UCSD-AML1 (cell line): ENCODE results near the gene POLD3.
A peak's percentile ranks its signal among the peaks of the same experiment; 100 is the strongest.

ENCODE experiments used
- DNase-seq: peaks from one replicate; lab custom pipeline; 2025; ENCODE audit not compliant: unreplicated experiment; lab: John Stamatoyannopoulos, UW

POLD3 gene, protein sequence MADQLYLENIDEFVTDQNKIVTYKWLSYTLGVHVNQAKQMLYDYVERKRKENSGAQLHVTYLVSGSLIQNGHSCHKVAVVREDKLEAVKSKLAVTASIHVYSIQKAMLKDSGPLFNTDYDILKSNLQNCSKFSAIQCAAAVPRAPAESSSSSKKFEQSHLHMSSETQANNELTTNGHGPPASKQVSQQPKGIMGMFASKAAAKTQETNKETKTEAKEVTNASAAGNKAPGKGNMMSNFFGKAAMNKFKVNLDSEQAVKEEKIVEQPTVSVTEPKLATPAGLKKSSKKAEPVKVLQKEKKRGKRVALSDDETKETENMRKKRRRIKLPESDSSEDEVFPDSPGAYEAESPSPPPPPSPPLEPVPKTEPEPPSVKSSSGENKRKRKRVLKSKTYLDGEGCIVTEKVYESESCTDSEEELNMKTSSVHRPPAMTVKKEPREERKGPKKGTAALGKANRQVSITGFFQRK

DNA sequence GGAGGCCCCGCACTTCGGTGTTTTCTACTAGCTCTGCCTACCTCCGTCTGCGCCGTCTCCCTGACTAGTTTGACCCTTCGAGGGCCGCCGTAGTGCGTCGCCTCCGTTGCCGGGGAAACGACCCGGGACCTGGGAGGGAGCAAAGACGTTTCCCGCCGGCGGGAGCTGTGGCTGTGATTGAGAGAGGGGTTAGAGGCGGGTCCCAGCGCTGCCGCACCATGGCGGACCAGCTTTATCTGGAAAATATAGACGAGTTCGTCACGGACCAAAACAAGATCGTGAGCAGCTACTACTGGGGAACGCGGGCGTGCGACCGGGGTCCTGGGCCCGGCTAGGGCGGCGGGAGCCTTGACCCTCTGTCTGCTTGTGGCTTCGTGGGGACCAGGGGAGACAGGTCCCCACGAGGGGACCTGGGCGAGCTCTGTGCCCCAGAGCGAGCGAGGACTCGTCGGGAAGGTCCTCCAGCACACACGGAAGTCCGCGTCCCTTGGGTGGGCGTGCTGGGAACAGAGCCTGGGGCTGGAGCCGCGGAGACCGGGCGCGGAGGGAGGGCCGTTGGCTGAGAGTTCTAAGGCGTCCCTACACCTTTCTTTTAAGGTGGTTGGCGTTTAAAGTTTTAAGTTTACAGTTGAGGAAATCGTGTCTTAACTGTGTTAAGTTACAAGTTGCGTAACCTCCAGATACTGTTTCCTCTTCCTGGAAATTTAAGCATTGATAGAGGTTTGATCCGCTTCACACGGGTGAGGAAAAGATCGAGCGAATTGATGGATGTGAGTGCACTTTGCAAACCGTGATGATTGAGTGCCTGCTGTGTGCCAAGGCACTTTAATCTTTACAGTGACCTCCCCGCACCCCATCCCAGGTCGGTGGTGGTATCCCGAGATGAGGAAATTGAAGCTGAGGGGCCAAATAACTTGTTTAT is at the start of gene POLD3:
Gene POLD3 (plus strand): TSS at position 142 of the 922 bp plus-strand sequence. CDS start 77 bp downstream, at position 219.
- DNase-seq = peak; percentile 84

DNA sequence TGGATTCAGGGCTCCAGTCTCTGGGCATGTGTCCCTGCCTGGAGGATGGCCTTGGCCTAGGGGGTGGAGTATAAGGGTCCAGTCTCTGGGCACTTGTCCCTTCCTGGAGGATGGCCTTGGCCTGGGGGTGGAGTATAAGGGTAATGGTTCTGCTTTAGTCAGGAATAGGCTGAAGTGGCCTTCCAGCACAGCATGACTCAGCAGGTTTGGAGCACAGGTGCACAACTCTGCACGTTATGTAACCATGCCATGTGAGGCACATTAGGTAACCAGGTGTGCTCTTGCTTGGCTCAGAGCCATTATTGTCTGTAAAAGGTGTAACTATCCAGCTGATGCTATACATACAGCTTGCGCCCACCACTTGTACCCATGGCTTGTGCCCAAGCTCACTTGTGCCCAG is 48.4 kb upstream of the POLD3 start:
- no peak for DNase-seq

DNA sequence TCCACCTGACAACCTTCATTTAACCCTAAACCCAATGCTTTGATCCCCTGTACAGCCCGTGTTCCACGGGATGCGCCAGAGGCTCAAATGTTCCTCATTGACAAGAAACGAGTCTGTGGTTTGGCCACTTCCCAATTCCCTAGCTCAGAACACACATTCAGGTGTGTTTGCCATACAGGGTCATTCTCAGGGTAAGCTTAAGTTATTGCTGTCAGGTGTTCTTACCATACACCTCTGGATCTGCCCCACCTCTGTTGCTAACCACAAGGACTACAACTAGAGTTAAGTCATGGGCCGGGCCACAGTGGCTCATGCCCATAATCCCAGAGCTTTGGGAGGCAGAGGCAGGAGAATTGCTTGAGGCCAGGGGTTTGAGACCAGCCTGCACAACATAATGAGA is 45.6 kb upstream of the POLD3 start:
- no peak for DNase-seq

DNA sequence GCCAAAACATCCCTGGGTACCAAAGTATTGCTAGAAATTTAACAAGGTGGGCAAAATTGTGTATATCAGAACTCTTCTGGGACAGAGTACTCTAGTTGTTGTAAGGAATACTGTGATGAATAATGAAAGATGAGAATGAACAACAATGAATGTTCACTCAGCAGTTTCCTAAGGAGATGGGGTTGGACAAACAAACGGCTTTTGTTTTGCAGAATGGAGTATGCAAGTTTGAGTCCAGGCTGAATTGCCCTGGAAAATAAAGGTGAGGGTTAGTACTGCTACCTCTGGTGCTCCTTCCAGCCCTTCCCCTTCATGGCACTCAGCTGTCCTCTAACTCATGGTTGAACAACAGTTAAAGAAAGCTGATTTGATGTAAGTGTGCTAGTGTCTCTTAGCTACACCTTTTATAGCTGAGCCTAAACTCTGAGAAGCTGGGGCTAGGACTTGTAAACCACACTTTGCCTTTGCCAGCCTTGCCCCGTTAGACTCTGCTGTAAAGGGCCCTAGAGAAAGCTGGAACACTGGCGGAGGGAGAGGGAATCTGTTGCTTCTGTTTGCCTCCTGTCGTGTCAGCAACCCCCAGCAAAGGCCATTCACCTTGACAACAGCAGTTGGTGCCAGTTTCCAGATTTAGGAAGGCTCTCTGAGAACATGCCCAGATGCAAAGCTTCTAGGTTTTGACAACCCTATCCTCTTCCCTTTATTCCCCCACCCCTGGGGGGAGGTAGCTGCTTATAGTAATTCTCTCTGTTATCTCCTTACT is 41.2 kb upstream of the POLD3 start:
- no peak for DNase-seq

DNA sequence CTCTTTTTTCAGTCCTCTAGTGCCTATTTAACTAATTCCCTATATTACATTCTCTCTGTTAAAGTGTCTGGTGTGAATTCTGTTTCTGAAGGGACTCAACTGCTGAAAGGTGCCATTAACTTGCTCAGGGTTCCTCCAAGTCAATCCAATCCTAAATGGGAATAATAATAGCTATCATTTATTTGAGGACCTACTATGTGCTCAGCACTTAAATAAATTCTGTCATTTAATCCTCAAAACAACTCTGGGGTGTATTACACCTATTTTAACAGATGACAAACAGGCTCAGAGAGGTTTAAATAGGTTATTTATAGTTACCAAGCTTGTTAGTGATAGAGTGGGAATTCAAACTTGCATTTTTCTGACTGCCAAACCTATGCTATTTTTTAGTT is 40.6 kb upstream of the POLD3 start:
- DNase-seq = no peak

DNA sequence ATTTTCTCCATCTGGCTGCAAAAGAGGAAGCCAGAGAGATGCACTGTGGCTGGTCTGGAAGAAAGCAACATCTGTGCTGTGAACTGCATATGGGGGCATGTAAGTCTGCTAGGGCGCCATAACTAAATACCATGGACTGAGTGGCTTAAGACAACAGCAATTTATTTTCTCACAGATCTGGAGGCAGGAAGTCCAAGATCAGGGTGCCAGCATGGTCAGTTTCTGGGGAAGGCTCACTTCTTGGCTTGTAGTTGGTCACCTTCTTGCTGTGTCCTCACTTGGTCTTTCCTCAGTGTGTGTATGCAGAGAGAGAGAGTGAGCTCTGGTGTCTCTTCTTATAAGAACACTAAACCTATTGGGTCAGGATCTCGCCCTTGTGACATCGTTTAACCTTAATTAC is 34.9 kb upstream of the POLD3 start:
- no peak for DNase-seq

DNA sequence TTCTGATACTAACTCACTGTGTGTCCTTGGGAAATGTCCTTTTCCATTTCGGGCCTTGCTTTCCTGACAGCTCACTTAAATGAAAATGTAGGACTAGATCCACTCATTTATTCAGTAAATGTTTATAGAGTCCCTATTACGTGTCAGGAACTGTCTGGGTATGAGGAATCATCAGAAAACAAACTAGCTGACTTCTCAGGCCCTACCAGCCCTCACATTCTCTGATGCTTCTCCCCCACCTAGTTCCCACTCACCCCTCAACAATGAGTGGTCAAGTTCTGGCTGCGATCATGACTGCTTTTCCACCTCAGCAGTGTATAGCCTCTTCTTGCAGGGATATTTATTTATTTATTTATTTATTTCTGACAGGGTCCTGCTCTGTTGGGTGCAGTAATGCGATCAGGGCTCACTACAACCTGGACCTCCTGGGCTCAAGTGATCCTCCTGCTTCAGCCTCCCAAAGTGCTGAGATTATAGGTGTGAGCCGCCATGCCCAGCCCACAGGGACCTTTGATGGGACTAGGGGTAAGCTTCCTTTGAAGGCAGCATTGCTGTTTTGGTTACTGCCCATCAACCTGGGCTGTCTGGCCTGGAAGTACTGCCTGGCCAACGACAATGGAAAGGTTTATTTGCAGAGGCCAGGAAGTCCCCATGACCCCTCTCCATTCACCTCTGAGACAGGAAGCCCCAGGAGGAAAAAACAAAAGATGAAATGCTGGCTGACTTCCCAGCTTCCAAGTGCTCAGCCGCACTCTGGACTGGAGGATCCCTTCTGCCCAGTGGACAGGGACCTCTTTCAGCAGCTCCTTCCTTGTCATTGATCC is 33.1 kb upstream of the POLD3 start:
- no peak for DNase-seq

DNA sequence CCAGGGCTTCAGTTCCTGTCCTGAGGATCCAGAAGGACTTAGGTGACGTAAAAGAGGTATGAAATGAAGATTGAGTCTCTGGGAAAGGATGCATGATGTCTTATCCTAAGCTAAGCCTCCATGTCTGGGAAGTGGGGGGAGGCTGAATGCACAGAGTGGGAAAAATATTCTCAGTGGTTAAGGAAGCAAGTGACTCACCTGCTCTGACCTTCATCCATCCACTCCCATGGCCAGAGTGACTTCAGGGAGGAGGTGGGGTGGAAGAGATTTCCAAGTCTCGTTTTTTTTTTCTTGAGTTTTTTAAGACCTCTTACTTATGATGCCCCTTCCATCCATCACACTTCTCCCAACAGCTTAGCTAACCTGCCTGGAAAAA is 32.5 kb upstream of the POLD3 start:
- no peak for DNase-seq

DNA sequence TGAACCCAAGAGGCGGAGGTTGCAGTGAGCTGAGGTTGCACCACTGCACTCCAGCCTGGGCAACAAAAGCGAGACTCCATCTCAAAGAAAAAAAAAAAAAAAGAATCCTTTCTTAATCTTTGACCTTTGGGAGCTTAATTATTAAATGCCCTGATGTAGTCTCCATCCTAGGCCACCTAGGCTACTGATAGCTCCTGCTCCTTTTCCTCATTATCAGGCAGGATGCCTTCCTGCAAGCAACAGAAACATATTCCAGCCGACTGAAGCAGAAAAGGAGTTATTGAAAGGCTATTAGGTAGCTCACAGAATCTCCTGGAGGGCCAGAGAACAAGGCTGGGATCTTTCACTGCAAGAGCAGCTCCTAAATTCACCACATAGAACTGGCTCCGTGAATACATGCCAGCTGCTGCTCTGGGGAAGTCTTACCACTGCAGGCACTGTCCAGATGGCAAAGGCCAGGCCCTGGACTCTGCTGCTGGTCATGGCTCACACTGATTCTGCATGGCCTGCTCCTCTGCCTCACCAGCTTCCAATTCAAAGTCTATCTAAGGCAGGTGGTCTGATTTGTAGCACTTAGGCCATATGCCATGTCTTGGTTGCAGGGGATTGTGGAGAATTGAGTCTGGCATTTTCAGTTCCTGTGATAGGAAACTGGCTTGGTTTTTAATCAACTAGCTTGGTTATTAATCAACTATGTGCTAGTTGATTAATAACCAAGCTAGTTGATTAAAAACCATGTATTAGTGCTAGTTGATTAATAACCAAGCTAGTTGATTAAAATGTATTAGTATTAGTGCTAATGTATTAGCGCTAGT is 26.0 kb upstream of the POLD3 start:
- no peak for DNase-seq

DNA sequence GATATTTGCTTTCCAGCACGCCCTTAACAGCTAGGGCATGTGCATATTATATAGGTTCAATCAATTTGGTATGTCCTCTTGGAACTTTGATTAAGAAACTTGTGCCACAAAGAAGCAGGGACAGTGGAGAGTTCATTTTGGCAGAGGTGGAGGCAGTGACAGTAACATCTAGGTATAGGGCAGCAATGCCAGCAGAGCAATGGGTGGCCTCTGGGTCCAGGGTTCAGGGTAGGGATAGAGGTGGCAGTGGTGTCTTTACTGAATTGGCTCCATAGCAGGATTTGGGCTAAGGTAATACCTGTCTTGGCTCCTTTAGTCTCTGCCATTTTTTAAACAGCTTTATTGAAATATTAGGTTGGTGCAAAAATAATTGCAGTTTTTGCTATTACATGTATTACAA is 24.4 kb upstream of the POLD3 start:
- DNase-seq = no peak

DNA sequence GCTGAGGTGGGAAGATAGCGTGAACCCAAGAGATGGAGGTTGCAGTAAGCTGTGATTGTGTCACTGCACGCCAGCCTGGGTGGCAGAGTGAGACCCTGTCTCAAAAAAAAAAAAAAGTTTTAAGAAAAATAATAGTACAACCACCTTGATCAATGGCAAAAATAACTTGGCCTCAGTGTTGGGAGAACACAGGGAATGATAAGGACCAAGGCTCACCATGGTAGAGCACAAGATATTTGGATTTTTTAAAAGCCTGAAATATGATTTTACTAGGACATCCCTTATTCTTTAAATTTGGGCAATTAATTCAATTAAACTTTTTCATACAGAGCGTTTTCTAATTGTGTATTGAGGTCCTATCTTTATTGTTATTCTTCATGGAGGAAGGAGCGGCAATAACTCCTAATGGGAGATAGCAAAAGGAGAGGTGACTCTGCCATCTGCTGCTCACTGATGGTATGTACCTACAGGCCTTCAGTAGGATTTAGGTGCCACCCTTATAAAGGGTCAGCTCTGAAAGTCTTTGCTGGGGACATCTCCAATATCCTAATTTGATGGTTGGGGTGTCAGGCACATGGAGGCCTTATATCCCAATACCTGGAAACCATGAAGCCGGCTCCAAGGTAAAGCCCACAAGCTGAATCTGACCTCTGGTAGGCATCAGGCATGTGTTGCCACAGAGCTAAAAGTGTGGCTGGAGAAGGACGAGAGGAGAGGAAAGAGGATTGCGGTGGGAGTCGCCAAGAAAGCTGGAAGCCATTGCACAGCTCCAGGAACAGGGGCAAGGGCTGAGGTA is 21.9 kb upstream of the POLD3 start:
- peak; percentile 32 for DNase-seq

DNA sequence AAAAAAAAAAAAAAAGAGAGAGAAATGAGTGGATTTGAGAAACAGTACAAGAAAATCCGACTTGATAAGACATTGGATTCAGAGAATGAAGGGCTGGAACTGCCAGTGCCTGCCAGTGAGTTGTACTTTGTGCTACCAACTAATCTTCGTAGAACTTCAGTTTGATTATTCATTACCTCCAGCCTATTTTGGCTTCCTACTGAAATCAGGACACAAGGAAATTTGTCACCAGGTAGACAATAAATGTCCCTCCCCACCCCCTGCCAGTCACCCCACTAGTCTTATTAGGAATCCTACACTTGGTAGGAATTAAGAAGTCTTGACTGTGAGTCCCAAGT is 21.4 kb upstream of the POLD3 start:
- DNase-seq = no peak

DNA sequence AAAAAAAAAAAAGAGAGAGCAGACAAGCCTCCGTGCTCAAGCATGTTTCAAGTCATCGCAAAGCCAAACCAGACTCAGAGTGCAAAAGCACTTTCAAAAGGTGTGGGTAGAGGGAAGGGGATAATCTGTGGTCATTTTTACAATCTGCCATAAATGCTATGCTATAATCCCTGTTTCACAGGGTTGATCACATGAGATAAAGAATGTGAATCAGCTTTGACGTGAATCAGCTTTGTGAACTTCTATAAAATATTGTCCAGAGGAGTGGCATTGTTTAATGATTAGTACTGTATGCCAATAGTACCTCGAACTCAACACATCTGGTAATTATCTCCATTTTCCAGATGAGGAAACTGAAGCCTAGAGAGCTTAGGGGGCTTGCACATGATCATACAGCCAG is 20.0 kb upstream of the POLD3 start:
- no peak for DNase-seq

DNA sequence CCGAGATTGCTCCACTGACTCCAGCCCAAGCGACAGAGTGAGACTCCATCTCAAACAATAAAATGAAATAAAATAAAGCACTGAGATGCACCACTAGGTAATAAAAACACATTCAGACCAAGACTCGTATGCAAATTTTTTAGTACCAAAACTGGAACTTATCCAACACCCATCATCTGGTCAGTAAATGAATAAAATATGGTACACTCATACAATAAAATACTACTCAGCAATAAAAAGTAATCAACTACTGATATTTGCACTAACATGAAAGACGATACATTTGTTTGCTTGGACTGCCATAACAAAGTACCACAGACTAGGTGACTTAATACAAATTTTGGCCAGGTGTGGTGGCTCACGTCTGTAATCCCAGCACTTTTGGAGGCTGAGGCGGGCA is 17.8 kb upstream of the POLD3 start:
- no peak for DNase-seq

DNA sequence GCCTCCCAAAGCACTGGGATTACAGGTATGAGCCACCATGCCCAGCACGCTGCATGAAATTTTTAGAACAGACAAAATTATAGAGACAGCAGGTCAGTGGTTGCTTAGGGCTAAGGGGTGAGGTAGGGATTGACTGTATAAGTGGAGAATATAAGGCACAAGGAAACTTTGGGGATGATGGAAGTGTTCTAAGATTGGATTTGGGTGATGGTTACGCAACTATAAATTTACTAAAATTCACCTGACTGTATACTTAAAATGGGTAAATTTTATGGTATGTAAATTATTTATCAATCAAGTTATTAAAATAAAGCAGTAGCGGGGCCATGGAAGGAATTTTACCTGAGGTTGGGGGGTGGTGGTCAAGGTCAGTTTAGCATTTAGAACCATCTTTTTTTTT is 16.4 kb upstream of the POLD3 start:
- DNase-seq = no peak

DNA sequence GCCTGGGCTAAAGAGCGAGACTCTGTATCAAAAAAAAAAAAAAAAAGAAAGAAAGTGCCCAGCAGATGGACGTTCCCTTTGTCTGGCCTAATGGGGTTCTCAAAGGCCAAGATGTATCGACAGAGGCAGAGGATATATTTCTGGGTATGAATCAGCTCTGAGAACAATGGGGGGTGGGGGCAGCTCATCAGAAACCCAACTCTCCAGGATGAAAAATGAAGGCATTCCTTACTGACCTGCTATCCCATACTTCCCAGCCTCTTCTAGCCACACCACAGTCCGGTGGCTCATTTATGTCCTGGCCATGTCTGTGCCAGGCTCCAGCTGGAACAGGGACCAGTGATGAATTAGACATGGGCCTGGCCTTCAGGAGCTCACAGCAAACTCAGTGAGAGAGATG is 15.2 kb upstream of the POLD3 start:
- no peak for DNase-seq

DNA sequence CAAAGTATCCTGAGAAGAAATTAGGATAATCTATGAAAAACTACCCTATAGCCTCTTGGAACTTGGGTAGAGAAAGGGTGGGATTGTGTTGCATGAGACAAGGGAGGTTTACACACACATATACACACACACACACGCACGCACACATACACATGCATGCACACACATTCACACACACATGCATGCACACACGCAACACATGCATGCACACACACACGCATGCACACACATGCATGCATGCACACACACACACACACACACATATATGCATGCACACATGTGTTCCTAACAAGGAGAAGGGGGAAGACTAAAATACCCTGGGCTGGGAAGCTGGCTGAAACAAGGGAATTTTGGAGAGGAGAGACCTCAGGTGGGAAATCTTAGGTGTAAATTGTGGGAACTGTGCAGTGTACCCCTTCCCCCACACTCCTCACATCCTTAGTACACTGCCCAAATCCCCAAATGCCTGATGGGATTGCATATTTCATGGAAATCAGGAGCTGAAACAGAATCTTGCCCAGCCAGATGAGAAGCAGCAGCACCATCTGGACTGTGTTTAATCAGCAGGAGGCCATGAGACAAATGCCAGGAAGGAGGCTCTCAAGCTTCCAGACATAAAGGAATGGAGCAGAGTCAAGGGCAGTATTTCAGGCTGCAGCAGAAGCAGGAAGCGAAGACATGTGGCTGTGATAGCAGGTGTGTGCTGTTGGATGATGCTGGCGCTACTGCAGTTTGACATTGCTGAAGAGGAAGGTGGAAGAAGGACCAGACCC is 14.6 kb upstream of the POLD3 start:
- DNase-seq = no peak

DNA sequence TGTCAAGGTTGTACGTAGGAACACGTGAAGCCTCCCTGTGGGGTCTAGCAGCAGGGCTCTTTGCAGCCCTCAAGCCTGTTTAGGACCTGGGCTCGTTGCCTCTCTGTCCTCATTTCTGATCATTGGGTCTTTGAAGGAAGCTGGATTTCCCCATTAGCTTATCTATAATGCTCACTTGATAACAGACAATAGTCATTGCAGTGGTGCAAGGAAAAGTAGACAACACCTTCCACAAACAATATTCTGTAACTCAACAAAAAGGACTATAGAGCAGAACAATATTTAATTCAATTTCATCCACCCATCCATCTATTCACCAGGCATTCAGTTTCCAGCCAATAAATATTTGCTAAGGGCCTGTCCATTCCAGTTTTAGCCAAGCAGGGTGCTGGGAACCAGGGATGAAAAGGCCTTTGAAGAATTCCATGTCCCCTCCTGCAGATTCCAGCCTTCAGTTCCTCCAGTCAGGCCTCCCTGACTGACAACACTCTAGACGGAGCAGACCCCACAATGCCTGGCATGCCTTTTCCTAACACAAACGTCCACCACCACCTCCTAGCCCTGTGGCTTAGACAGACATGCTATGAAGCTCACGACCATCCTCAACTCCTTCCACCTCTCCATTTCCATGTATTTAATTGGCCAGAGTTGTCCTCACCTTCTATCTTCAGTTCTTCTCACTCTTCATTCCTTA is 12.7 kb upstream of the POLD3 start:
- no peak for DNase-seq
